HFF-Myc (cell line): ENCODE results near the gene KRT17.
A peak's percentile ranks its signal among the peaks of the same experiment; 100 is the strongest.

ENCODE experiments used
- DNase-seq: peaks from one replicate; pipeline ENCODE4 v3.0.0-alpha.2; 2011; ENCODE audit warnings: low read depth; ENCODE audit errors: extremely low read depth
- H3K4me3 ChIP-seq: replicated peaks from 2 replicates; pipeline ENCODE4 v1.5.1; 2011; ENCODE audit warnings: low read depth, mild to moderate bottlenecking, control low read depth, low read length
- TF ChIP-seq, protein P1 (sequence below): IDR thresholded peaks from 2 replicates; pipeline ENCODE4 v1.5.1; 2012; ENCODE audit warnings: mild to moderate bottlenecking, low read depth, low read length, control low read depth; ENCODE audit errors: missing control alignments

Gene KRT17

DNA sequence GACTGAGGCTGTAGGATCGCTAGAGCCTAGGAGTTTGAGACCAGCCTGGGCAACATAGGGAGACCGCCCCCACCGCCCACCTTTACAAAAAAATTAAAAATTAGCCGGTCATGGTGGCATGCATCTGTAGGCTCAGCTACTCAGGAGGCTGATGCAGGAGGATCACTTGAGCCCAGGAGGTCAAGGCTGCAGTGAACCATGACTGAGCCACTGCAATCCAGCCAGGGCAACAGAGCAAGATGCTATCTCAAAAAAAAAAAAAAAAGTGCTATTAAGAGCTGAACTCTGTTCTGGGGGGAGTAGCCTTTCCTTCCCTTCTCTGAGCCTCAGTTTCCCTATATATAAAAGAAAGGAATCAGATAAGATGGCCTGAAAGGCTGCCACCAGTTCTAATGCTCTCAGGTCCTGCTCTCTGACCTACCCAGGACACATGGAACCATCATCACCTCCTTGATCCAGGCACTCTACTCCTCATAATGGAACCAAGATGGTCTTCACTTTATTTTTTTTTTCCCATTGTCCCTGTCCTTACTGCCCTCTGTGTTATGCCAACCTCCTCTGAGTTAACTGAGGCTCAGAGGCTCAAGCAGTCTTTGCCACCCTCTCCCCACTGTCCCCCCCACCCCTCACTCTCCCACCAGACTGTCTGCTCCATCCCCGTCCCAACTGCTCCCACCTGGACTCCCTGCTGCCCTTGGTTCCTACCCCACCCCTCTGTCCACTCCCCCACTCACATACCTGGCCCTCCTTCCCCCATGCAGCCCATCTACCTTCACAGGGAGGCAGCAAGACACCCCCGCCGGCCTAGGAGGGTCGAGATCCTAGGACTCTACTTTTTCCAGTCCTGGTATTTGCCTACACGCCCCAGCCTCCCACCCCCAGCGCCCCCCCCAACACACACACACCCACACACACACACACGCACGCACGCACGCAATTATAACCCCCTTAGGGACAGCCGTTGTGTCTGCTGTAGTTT is 40.5 kb upstream of the KRT17 start:
- no peak for DNase-seq
- TF ChIP-seq, protein P1, sequence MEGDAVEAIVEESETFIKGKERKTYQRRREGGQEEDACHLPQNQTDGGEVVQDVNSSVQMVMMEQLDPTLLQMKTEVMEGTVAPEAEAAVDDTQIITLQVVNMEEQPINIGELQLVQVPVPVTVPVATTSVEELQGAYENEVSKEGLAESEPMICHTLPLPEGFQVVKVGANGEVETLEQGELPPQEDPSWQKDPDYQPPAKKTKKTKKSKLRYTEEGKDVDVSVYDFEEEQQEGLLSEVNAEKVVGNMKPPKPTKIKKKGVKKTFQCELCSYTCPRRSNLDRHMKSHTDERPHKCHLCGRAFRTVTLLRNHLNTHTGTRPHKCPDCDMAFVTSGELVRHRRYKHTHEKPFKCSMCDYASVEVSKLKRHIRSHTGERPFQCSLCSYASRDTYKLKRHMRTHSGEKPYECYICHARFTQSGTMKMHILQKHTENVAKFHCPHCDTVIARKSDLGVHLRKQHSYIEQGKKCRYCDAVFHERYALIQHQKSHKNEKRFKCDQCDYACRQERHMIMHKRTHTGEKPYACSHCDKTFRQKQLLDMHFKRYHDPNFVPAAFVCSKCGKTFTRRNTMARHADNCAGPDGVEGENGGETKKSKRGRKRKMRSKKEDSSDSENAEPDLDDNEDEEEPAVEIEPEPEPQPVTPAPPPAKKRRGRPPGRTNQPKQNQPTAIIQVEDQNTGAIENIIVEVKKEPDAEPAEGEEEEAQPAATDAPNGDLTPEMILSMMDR, result no peak
- peak overlapping the region; percentile 47 for H3K4me3 ChIP-seq

DNA sequence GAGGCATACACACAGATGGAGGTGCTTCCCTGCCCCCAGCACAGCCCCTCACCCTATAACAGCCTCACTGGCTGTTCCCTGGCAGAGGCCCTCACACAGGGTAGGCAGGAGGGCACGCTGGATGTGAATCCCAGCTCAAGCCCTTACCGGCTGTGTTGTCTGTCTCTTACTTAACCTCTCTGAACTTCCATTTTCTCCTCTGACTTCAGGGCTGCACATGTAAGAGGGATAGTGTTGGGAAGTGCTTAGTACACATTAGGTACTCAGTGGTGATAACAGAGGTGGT is 39.7 kb upstream of the KRT17 start:
- H3K4me3 ChIP-seq, result no peak overlapping the region
- DNase-seq, result no peak
- TF ChIP-seq, protein P1, result no peak

DNA sequence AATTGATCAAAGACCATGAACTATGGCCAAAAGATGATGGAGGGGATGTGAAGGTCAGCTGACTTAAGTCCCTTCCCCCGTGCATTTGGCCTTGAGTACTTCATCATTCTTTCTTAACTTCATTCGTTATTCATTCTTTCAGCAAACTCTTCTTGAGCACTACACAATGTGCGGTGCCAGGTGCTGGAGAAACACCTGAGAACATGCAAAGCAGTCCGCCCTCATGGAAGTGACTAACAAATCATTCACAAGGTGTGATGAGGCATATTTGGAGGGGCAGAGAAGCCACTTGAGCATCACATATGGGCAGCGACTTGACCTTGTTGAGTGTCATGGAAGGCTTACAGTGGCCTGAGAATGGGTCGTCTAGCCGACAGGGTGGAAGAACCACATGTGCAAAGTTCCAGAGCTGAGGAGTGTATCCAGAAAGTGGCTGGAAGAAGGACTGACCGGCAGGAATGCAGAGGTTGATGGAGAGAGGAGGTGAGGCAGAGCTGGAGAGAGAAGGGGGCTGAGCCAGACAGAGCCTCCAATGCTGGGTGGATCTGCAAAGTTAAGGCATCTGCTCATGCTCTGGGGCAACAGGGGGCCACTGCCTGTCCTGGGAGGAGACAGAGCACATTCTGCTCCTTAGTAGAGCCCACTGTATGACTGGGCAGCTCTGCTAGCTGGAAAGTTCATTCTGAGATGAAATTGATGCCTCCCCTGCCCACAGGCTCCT is 39.2 kb upstream of the KRT17 start:
- DNase-seq, result no peak

DNA sequence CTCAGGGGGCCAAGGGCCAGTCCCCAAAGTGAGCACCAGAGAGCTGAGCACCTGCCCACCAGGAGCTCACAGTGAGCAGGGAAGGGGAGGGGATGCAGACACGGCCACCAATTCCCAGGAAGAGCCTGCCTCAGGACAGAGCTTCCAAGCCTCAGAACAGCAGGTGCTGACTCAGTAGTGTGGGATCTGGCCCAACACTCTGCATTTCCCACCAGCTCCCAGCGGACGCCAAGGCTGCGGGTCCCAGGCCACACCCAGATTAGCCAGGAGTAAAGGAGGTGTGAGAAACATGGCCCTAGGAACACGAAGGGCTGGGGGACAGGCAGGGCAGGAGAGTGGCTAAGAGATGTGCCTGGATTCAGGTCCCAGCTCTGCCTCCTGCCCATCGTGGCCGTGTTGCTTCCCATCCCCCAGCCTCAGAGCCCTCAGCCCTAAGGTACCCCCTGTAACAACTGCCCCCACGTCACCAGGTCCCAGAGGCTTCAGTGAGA is 35.9 kb upstream of the KRT17 start:
- TF ChIP-seq, protein P1, result no peak
- no peak overlapping the region for H3K4me3 ChIP-seq
- DNase-seq, result no peak

More for the DNA sequence above, 39.2 kb upstream of the KRT17 start:
- no peak overlapping the region for H3K4me3 ChIP-seq
- TF ChIP-seq, protein P1, result no peak

DNA sequence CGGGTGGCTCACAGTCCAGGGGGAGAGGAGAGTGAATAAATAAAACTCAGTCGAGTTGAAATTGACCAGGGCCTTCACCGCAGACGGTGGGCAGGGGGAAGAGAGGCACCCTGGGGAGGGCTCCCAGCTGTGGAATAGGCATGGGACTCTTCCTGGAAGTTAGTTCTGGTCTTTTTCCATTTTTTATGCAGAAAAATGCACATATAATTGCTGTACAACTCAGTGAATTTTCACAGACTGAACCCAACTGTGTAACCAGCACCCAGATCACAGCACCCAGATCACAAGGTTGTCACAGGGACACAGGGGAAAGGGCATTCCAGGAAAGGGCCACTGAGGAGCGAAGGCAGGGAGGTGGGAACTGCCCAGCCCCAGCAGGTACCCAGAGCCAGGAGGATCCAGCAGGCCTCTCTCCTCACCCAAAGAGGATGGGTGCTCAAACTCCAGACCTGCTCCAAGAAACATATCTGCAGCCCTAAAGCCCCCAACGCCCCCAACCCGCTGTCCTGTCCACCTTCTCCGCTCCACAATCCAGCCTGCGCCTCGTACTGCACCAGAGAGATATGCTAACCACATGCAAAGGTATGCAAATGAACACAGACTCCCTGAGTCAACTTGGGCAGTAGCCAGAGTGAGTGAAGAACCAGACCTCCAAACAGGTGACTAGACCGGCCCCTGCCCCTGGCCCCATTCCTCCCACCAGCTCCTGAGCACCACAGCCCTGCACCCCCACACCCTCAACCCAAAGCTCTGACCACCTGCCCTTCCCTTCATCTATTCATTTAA is 35.2 kb upstream of the KRT17 start:
- H3K4me3 ChIP-seq, result no peak overlapping the region
- TF ChIP-seq, protein P1, result no peak
- DNase-seq, result no peak

DNA sequence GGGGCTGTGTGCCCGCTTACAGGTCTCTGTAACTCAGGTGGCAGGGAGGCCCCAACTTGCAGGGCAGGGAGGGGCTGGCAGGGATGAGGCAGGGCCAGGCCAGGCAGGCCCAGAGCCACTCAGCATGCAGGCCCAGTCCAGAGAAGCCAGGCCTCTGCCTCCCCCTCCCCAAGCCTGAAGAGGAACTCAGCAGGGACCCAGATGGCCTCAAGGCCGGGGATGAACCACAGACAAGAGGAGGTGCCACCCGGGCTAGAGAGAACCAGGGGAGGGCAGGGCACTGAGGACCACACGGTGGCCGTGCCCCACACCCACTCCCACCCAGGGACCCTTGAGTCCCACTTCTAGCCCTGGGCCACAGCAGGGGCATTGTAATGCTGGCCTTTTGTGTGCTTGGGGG is 34.5 kb upstream of the KRT17 start:
- no peak overlapping the region for H3K4me3 ChIP-seq
- DNase-seq, result no peak
- TF ChIP-seq, protein P1, result no peak
